Activated CD8-positive, alpha-beta memory T cell treated with anti-CD3 and anti-CD28 coated beads, Interleukin-2, amount 50 U/mL, for 24 hours (primary cell): ENCODE measurements around the gene PTN.
"Not testable (repeated sequence)": the region's sequence is repeated elsewhere in the genome, so short reads cannot be mapped to it uniquely, and the experiment has no call there.

Experiments
- DNase-seq: peaks from one replicate; pipeline ENCODE4 v3.0.0-alpha.2; 2020; ENCODE audit errors: extremely low read depth

The PTN gene

DNA sequence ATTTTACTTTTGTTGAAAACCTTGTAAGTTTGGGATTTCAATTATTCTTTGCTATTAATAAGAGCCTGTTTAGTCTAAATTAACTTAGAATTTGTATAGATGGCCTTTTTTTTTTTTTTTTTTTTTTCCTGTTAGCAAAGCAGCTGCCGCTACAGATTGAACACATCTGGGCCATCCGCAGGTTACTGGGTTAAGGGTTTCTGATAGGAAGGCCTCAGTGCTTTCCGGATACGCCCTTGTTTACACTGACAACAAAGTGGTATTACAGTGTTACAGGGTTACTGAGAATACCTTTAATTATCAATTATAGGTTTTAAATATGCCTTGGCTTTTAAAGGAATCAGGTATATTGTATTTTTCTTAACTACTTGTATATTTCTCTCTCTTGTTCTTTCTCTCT, 76.8 kb downstream of the PTN start:
- no peak for DNase-seq

DNA sequence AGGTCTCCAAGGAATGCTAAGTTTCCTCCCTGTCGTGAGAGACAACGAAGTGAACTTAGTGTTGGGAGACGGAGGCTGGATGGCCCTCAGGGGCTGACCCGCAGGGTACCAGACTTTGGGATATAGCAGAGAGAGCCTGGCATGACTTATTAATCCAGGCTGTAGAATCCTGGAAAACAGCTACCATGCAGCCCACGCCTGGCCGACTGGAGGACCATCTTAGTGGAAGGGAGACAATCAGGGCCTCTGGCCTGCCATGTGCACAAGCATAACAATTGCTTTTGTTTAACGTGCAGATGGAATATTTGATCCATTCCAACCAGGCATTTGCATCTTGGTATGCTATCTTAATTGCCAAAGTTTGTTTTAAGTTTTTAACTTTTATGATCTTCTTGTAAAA, 78.1 kb downstream of the PTN start:
- DNase-seq, result not testable (repeated sequence)

DNA sequence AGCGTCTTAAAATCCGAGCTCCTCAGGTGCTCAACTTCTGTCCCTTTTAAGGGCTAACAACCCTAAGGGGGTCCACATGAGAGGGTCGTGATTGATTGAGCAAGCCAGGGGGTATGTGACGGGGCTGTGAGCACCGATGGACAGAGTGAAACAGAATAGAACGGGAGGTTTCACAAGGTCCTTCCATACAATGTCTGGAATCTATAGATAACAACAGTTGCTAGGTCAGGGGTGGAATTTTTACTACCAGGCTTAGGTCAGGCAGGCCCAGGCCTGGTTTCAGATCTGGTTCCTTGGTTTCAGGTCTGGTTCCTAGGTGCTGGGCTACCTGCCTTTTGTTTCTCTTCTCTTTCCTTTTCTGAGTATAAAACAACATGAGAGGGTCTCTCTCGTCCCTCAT, 80.9 kb downstream of the PTN start:
- DNase-seq, result no peak

DNA sequence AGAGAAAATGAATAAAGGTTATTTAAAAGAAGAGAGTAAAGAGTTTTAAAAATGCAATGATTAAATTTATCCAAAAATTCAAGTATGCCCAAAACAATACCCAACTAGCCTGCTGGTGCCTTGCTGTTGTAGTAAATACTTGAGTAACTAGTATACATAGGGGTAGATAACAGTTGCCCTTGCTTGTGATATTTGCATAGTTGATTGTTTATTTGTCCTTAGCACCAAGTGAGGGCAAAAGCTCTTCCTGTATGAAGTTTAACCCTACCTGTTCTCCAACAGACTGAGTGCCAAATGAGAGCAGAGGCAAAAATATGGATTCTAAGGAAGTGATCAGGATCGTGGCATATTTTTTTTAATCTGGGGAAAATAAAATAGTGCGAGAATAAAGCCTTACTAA, 85.0 kb downstream of the PTN start:
- DNase-seq, result no peak

DNA sequence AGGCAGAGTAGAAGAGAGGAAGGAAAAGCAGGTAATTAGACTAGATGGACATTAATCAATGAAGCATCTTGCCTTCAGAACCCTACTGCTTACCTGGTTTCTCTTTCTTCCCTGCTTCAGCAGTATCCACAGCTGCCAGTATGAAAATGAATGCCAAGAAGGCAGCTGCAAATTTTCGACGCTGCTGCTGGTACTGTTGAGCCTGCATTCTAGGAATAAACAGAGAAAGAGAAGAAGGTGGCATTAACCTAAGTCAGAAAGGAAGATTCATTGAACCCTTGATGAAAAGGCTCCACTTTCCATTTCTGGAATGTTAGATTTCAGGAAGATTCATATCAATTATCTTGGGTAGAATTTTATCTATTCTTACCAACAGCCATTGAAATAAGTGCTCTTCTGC, 88.8 kb downstream of the PTN start:
- no peak for DNase-seq

DNA sequence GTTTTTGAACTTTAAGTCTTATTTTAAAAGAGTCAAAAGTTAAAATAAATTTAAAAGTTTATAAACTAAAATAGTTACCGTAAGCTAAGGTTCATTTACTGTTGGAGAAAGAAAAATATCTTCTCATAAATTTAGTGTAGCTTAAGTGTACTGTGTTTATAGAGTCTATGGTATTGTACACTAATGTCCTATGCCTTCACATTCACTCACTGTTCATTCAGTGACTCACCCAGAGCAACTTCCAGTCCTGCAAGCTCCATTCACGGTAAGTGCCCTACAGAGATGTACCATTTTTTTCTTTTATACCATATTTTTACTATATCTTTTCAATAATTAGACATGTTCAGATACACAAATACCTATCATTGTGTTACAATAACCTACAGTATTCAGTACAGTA, 97.6 kb downstream of the PTN start:
- DNase-seq, result no peak

DNA sequence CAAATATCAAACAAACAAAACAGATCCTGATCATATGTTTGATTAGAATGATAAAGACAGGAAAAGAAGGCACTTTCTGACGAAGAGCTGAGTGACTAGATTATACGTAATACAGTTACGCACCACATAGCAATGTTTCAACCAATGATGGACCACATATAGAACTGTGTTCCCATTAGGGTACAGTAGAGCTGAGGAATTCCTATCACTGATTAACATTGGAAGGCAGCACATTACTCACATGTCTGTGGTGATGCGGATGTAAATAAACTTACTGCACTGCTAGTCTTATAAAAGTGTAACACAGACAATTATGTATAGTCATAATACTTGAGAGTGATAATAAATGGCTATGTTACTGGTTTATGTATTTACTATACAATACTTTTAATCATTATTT, 98.3 kb downstream of the PTN start:
- DNase-seq, result no peak

DNA sequence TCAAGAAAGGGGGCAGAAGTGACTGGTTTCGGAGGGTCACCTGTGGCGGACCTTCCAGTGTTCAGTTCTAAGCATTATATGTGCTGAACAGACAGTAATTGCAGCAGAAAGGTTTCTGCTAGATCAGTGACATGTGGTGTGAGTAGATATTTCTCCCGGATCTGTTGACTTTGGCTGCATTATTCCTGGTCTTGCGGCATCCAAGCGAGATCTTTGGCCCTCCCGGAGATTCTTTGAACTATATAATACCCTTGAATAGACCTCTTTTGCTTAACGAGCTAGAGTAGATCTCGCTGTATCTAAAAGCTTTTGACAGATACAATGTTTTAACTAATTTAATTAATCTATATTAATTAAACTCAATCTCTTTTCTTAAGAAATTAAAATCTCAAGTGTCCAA, 99.8 kb downstream of the PTN start:
- DNase-seq, result no peak

DNA sequence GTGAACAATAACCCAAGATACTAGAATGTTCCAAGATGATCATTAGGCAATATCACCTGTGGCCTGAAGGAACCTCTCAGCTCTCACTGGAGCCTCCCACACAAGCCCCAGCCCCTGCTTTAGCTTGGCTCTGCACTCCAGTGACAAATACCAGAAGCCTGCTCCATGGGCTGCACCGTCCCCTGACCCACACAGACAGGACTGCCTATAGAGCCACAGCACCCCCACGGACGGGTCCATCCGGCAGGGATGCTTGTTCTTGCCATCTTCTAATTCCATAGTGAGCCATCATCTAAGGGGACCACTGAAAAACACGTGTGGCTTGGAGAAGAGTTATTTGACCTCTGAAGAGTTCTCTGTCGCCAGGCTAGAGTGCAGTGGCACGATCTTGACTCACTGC, 100.9 kb downstream of the PTN start:
- no peak for DNase-seq

DNA sequence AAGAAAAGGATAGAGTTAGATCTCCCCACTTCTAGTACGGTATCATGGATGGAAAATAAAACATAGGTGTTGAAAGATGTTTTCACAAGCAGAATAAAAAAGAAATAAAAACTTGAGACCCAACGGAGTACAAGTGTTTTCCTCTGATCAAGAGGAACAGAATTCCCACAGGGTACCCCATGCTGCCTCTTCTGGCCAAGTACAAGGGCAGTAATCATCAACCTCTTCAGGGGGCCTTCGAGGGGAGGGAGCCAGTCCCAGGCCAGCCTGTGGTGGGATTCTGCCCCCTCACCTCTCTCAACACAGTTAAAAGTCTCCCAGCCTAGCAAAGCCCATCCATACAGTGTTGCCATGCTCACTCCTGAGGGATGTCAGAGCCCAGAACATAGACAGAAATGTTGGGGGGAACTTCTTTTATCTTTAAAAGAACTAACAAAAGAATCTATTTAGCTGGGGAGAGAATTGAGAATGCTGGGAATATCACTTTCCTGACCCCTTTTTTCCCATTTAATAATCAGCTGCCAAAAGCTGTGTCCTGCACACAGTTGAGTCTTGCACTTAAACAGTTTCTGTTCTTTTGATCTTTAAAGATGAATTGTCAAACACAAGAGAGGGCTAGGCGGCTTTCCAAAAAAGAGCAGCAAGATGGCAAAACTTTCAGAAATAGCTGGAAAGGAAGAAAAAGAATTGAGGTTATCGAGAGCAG, 101.7 kb downstream of the PTN start:
- DNase-seq, result no peak

DNA sequence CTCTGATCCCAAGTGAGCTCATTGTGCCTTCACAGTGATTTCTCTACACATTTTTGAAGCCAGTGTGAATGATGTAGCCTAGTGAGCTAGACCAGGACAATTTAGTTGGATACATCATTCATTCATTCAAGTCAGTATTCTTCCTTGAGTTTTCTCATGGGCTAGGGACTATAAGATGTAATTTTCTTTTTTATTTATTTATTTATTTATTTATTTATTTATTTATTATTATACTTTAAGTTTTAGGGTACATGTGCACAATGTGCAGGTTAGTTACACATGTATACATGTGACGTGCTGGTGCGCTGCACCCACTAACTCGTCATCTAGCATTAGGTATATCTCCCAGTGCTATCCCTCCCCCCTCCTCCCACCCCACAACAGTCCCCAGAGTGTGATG, 104.3 kb downstream of the PTN start:
- not testable (repeated sequence) for DNase-seq

DNA sequence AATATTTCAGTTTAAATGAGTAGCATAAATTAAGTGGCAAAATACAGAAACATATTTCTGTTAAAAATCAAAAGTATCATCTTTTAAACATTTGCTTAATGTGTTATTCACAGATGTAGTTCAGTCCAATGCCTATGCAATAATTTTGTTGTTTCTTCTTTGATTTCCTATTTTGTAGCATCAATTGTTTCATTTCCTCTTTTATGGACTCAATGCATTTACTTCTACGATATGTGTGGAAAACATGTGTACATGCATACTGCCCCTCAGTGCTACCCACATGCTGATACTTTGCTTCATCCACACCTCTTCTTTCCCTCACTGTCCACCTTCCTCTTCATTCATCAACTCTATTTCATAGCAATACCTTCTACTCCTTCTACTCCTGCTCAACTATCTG, 108.1 kb downstream of the PTN start:
- DNase-seq, result no peak

DNA sequence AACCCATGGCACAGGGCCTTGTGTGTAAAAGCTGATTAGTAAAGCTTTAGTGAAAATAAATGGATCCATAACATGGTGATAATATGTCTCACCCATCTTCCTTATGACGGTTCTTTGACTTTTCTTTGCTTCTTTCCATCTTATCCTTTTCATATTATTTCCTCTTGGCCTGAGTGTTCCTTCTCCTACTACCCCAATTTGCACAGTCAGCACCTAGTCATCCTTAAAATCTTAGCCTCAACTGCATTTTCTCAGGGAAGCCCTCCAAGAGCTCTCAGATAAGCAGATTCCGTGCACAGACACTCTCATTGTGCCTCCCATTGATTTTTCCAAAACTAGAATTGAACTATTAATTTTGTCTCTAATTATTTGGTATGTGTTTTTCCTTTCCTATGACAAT, 112.4 kb downstream of the PTN start:
- DNase-seq, result no peak

DNA sequence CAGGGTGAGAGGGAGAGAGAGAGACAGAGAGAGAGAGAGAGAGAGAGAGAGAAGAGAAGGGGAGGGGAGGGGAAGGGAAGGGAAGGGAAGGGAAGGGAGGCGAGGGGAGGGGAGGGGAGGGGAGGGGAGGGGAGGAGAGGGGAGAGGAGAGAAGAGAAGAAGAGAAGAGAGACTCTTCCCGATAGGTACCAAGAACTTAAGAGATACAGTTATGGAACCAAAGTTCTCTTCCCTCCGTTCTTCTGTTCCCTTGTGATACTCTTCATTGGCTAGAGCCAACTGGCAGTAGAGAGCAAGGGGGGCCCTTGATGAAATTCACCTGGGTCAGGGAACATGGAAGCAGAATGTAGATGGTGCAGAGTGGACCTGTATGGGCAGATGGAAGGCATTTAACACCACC, 122.1 kb downstream of the PTN start:
- DNase-seq, result no peak

DNA sequence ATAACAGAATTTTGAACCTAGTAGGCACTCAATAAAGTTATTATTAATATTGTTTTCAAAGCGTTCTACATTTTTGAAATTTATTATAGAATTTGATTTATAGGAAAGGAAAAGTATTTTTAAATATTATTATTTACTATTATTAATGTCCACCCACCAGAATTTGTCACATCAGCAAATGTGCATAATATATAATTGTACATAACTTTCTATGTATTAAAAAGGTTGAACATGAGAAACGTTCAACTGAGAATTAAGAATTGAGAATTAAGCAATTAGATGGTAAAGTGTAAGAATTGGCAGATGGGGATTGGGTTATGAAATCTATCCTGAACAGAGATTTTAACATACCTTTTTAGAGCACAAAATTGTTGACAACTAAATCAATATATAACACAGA, 129.8 kb downstream of the PTN start:
- DNase-seq, result no peak

DNA sequence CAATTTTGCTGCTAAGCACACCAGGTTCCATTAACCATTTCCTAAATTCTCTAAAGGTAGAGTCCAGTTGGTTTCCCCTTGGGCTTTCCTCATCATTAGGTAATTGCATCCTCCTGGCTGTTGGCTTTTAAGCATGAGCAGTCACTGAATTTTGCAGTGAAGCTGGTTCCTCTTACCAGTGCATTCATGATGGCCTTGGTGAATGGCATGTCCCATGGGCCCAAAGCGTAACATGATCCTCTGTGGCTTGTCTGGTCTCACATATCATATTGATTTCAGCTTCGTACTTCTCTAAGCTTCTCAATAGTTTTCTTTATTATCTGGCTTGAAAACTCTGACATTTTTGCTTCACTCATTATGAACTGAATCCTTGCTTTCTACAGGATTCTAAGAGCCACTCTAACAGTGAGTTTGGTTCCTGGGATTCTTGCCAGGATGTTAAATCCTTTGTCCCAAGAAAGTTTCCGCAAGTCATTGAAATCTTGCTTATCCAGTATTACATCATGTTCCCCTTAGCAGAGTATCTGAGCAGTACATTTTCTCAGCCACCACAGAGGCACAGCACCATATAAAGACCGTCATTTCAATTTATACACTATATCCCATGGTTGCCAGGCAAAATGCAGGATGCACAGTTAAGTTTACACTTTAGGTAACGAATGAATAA, 134.2 kb downstream of the PTN start:
- no peak for DNase-seq

DNA sequence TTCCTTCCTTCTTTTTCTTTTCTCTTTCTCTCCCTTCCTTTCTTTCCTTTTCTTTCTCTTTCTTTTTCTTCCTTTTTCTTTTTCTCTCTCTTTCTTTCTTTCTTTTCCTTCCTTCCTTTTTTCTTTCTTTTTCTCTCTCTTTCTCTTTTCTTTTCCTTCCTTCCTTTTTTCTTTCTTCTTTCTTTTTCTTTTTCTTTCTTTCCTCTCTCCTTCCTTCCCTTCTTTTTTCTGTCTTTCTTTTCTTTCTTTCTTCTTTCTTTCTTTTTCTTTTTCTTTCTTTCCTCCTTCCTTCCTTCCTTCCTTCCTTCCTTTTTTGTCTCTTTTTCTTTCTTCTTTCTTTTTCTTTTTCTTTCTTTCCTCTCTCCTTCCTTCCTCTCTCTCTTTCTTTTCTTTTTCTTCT, 136.8 kb downstream of the PTN start:
- no peak for DNase-seq

DNA sequence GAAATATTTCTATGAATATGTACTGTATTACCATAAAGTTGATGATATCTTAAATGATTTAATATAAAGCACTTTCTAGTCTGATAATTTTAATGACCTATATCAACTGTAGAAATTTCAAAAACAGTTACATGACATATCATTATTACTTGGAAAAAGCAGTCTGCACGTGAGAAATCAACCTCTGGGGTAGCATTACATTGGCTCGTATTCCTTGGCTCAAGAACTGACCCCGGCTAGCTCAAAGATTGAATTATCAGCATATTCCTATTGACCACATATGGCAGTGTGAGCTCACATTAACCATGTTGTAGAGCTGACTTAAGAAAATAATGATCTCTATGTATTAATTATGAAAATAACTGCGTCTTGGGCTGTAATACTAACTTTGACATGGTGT, 139.3 kb downstream of the PTN start:
- no peak for DNase-seq

DNA sequence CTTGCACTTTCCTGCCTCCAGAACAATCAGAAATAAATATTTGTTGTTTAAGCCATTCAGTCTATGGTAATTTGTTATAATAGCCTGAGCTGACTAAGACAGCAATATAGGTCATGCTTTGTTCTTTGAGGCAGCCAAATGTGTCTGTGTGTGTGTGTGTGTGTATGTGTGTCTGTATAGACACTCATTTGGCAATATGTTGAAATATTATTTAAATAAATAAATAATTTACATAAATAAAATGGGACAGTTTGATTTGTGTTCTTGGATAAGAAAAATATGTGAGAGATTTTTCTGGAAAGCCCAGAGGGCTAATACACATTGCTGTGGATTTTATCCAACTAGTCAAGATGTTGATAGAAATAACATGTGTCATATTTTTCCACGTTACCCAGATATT, 140.2 kb downstream of the PTN start:
- DNase-seq, result no peak

DNA sequence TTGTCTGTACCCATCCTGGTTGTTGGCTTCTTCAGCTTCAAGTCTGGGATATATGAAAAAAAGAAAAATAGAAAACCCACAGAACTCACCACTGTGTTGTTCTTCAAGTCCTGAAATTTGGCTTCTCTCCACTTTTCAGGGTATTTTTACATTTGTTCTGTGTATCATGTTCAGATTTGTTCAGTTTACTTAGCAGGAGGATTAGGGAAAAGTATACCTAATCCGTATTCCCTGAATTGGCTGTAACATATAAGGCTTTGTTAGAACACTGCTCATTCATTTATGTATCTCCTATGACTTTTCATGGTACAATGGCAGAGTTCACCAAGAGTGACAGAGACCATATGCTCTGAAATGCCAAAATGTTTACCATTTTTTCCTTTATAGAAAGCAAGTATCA, 146.9 kb downstream of the PTN start:
- no peak for DNase-seq

DNA sequence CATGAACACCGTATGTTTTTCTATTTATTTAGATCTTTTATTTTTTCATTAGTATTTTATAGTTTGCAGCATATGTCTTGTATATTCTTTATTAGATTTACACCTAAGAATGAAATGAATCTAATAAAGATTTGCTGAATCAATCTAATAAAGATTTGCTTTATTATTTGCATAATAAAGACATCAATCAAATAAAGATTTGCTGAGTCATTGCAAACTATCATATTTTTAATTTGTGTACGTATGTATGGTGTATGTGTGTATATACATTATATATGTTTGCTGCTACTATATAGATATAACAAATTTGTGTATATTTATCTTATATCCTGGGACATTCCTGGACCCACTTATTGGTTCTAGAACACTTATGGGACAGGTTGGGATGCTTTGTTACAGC, 147.5 kb downstream of the PTN start:
- no peak for DNase-seq

DNA sequence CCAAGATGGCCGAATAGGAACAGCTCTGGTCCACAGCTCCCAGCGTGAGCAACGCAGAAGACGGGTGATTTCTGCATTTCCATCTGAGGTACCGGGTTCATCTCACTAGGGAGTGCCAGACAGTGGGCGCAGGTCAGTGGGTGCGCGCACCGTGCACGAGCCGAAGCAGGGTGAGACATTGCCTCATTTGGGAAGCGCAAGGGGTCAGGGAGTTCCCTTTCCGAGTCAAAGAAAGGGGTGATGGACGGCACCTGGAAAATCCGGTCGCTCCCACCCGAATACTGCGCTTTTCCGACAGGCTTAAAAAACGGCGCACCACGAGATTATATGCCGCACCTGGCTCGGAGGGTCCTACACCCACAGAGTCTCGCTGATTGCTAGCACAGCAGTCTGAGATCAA, 161.9 kb downstream of the PTN start:
- DNase-seq, result not testable (repeated sequence)
